GM12878 (cell line): Measurements from ENCODE around the gene ASPDH. TPM values are rescaled to one million over a fixed set of nuclear protein-coding genes. Genes with fewer than 3 reads are reported as not detected.

Source experiments
- ATAC-seq: fragments of 200-7000 bp; cut with Tn5 transposase; 3 replicates; pipeline ENCODE4 v1.9.1; 2020; ENCODE audit warnings: mild to moderate bottlenecking, moderate library complexity
- BruUV-seq: library from RNA; stranded (reverse); fragments of 400-500 nt; replicated peaks from 2 replicates; lab custom pipeline; 2021; lab: Mats Ljungman, UMichigan
- CTCF ChIA-PET: fragments of 300-600 bp; sonication (Branson Sonifier 250); formaldehyde crosslinking; extraction: SDS; loops from one replicate; lab custom pipeline; 2021; ENCODE audit warnings: inconsistent platforms; lab: Yijun Ruan, JAX
- POLR2A ChIA-PET: fragments of 350-600 bp; formaldehyde crosslinking; extraction: SDS; loops from one replicate; lab custom pipeline; 2021; ENCODE audit warnings: inconsistent platforms; lab: Charles Lee
- RAD21 ChIA-PET: fragments of 300-600 bp; sonication (Branson Sonifier 250); formaldehyde crosslinking; loops from one replicate; lab custom pipeline; 2023; ENCODE audit warnings: antibody characterized with exemption; ENCODE audit not compliant: unreplicated experiment; lab: Charles Lee
- SMC1A ChIA-PET: fragments of 300-600 bp; sonication (Branson Sonifier 250); formaldehyde crosslinking; loops from one replicate; lab custom pipeline; 2023; ENCODE audit not compliant: unreplicated experiment, uncharacterized antibody; lab: Charles Lee
- DNase-seq: peaks from one replicate; pipeline ENCODE4 v3.0.0-alpha.2; 2011; ENCODE audit warnings: low read depth, low spot score
- FAIRE-seq: peaks from 3 replicates; lab custom pipeline; 2011; peaks lifted over from hg19 to GRCh38; lab: Jason Lieb, UNC
- H2AFZ ChIP-seq: 2 replicates; pipeline ENCODE4 v1.6.0; 2011; ENCODE audit warnings: low read depth, low read length, control low read depth; ENCODE audit not compliant: control insufficient read depth
- H3K27ac ChIP-seq: 2 replicates; pipeline ENCODE4 v1.5.1; 2011; ENCODE audit warnings: control low read depth; ENCODE audit not compliant: control insufficient read depth, insufficient read depth
- H3K27me3 ChIP-seq, 2 experiments: replicated peaks in 1 of 2; 2 replicates each; pipeline versions ENCODE4 v1.6.0 to v1.6.1; 2011; ENCODE audit warnings: low read length in 1 of 2; ENCODE audit not compliant: control insufficient read depth in 2 of 2, insufficient read depth in 2 of 2
- H3K36me3 ChIP-seq, 2 experiments: 2 replicates each; pipeline ENCODE4 v1.5.1; 2011; ENCODE audit warnings: low read length in 1 of 2; ENCODE audit not compliant: control insufficient read depth in 2 of 2, insufficient read depth in 2 of 2
- H3K4me1 ChIP-seq: 2 replicates; pipeline ENCODE4 v1.6.1; 2011; ENCODE audit warnings: mild to moderate bottlenecking, low read length, moderate library complexity, mixed read lengths; ENCODE audit not compliant: control insufficient read depth, insufficient read depth
- H3K4me2 ChIP-seq: 2 replicates; pipeline ENCODE4 v1.6.0; 2011; ENCODE audit warnings: control low read depth; ENCODE audit not compliant: control insufficient read depth, insufficient read depth
- H3K4me3 ChIP-seq: fragments of 200-600 bp; sonication (generic); 2 replicates; pipeline ENCODE4 v1.5.1; 2016
- H3K79me2 ChIP-seq: 2 replicates; pipeline ENCODE4 v1.6.0; 2011; ENCODE audit warnings: low read length; ENCODE audit not compliant: control insufficient read depth, insufficient read depth
- H3K9ac ChIP-seq: 2 replicates; pipeline ENCODE4 v1.8.0; 2011; ENCODE audit warnings: low read length, control low read depth, mixed read lengths; ENCODE audit not compliant: control insufficient read depth, insufficient read depth
- H3K9me3 ChIP-seq: replicated peaks from 3 replicates; pipeline ENCODE4 v1.5.1; 2011; ENCODE audit warnings: mild to moderate bottlenecking, low read length; ENCODE audit not compliant: control insufficient read depth, insufficient read depth
- H4K20me1 ChIP-seq: 2 replicates; pipeline ENCODE4 v1.6.0; 2011; ENCODE audit not compliant: control insufficient read depth, insufficient read depth
- ASH2L ChIP-seq: fragments of 300-600, 200-600 bp; sonication (generic); IDR thresholded peaks from 2 replicates; pipeline ENCODE4 v1.6.1; 2017; ENCODE audit warnings: low read depth, mild to moderate bottlenecking, borderline replicate concordance
- CBX5 ChIP-seq: sonication (generic); IDR thresholded peaks from 2 replicates; pipeline ENCODE4 v1.6.1; 2016; ENCODE audit warnings: low read depth, moderate library complexity, mild to moderate bottlenecking, inconsistent platforms
- CTCF ChIP-seq, 3 experiments: IDR thresholded peaks in 2 of 3; conservative IDR thresholded peaks in 1 of 3; 2 replicates each; pipeline ENCODE4 v1.5.1; 2011; ENCODE audit warnings: low read depth in 3 of 3, low read length in 3 of 3, mild to moderate bottlenecking in 3 of 3, control low read depth in 2 of 3, moderate library complexity in 2 of 3, inconsistent platforms in 1 of 3, mixed read lengths in 1 of 3; ENCODE audit not compliant: control insufficient read depth in 2 of 3, insufficient read depth in 1 of 3; ENCODE audit errors: extremely low read depth in 1 of 3
- IKZF2 ChIP-seq, 2 experiments: fragments of 450-650 bp; IDR thresholded peaks; 2 replicates each; pipeline ENCODE4 v1.6.1; 2017; ENCODE audit warnings: mild to moderate bottlenecking in 2 of 2, moderate library complexity in 2 of 2
- KAT2A ChIP-seq: conservative IDR thresholded peaks from 2 replicates; pipeline ENCODE4 v1.6.1; 2011; ENCODE audit warnings: low read depth, low read length; ENCODE audit not compliant: control insufficient read depth
- MTA2 ChIP-seq: fragments of 450-650 bp; IDR thresholded peaks from 2 replicates; pipeline ENCODE4 v1.6.1; 2016; ENCODE audit warnings: low read depth, mild to moderate bottlenecking, moderate library complexity
- NFYB ChIP-seq: IDR thresholded peaks from 2 replicates; pipeline ENCODE4 v1.6.1; 2011; ENCODE audit warnings: low read depth, mild to moderate bottlenecking, low read length, improper control_type of control experiment, moderate library complexity; ENCODE audit not compliant: insufficient read depth
- NKRF ChIP-seq: fragments of 450-650 bp; conservative IDR thresholded peaks from 2 replicates; pipeline ENCODE4 v1.6.1; 2017; ENCODE audit warnings: mild to moderate bottlenecking, moderate library complexity
- POLR2AphosphoS2 ChIP-seq: IDR thresholded peaks from 2 replicates; pipeline ENCODE4 v1.6.1; 2011; ENCODE audit warnings: low read depth, mild to moderate bottlenecking, low read length, improper control_type of control experiment, moderate library complexity
- RUNX3 ChIP-seq: IDR thresholded peaks from 2 replicates; pipeline ENCODE4 v1.6.1; 2012; ENCODE audit warnings: low read length, inconsistent platforms
- TARDBP ChIP-seq: IDR thresholded peaks from 2 replicates; pipeline ENCODE4 v1.6.1; 2016; ENCODE audit warnings: borderline replicate concordance
- TCF3 ChIP-seq: IDR thresholded peaks from 2 replicates; pipeline ENCODE4 v1.6.1; 2012; ENCODE audit warnings: low read depth, mild to moderate bottlenecking, low read length, borderline replicate concordance; ENCODE audit not compliant: insufficient read depth
- USF2 ChIP-seq: IDR thresholded peaks from 2 replicates; pipeline ENCODE4 v1.6.1; 2011; ENCODE audit warnings: low read depth, low read length, improper control_type of control experiment, borderline replicate concordance
- ZNF207 ChIP-seq: fragments of 450-650 bp; IDR thresholded peaks from 2 replicates; pipeline ENCODE4 v1.6.1; 2014; ENCODE audit warnings: antibody characterized with exemption, mild to moderate bottlenecking, borderline replicate concordance
- ZNF24 ChIP-seq: fragments of 450-650 bp; IDR thresholded peaks from 2 replicates; pipeline ENCODE4 v1.6.1; 2017; ENCODE audit warnings: antibody characterized with exemption, mild to moderate bottlenecking
- ZZZ3 ChIP-seq: IDR thresholded peaks from 2 replicates; pipeline ENCODE4 v1.6.1; 2011; ENCODE audit warnings: low read depth; ENCODE audit not compliant: control insufficient read depth, insufficient read length
- WGBS: methylation state at CpG from one replicate; pipeline ENCODE4 v1.1.6; 2016; ENCODE audit warnings: low lambda C conversion rate; ENCODE audit not compliant: insufficient replicate concordance, insufficient coverage; ENCODE audit errors: missing lambda C conversion rate; 5-methylcytosine and 5-hydroxymethylcytosine counted together
- in situ Hi-C: fragments of 300-500 bp; cut with MboI; formaldehyde crosslinking; loops from 9 replicates; pipeline ENCODE4 v1.14.3; 2018; ENCODE audit warnings: mixed read lengths
- intact Hi-C: fragments of 100-400 bp; cut with micrococcal nuclease; formaldehyde crosslinking; loops from one replicate; pipeline ENCODE4 v1.14.2; 2022; ENCODE audit not compliant: unreplicated experiment
- polyA plus RNA-seq, 11 experiments: library from polyadenylated mRNA; depleted of rRNA in 4 of 11; unstranded in 6 of 11; stranded (reverse) in 5 of 11; fragments of >200 nt; fragmentation: Nextera tagmentation in 4 of 11; fragmentation: Illumina TruSeq in 1 of 11; extraction: Ambion mirVana in 4 of 11; extraction: Trizol in 1 of 11; gene quantifications; 1 replicate in 1 of 11; 2 replicates in 10 of 11; pipeline versions ENCODE4 v1.2.1 to v1.2.3, GENCODE V29; 2011 to 2016; ENCODE audit warnings: inconsistent platforms in 2 of 11, missing spikeins in 2 of 11, low read depth in 1 of 11
- total RNA-seq, 4 experiments: library from RNA; depleted of rRNA in 3 of 4; stranded (reverse); fragments of >200 nt in 3 of 4; fragmentation: Illumina TruSeq in 1 of 4; extraction: Trizol in 1 of 4; gene quantifications; 2 replicates each; pipeline versions ENCODE4 v1.2.1 to v1.2.3, GENCODE V29; 2013 to 2021

The ASPDH gene
- total and polyA plus RNA-seq, 10 of the 15 experiments (the other 5 are each of a cell fraction or from before 2014, with no cell fraction given) = not detected

GRCh38 chr19:50516456-50516855 is 2.7 kb upstream of the ASPDH start:
- TF ChIP-seq ZNF24 (no peak), KAT2A (no peak), USF2 (no peak), NFYB (no peak), CTCF (IDR thresholded peaks at IDR 0.05 in 2 of 3, conservative IDR thresholded peaks at IDR 0.05 in 1 of 3; ENCODE audit: control insufficient read depth in 2 of 3, extremely low read depth in 1 of 3, insufficient read depth in 1 of 3, low read depth in 3 of 3, low read length in 3 of 3) (no peak), TARDBP (no peak), TCF3 (no peak), CBX5 (no peak), IKZF2 (IDR thresholded peaks at IDR 0.05) (no peak), NKRF (no peak), ZNF207 (no peak), MTA2 (no peak), RUNX3 (no peak), ASH2L (no peak), ZZZ3 (no peak), POLR2AphosphoS2 (no peak)
- Histone ChIP-seq H2AFZ (no peak overlapping the region), H3K36me3 (no peaks in the 10 kb centered on the region), H4K20me1 (no peaks in the 10 kb centered on the region), H3K79me2 (no peaks in the 10 kb centered on the region), H3K27me3 (no peaks in the 10 kb centered on the region), H3K9ac (no peak overlapping the region), H3K27ac (no peak overlapping the region), H3K4me2 (no peak overlapping the region), H3K4me1 (no peaks in the 10 kb centered on the region), H3K4me3 (no peak overlapping the region), H3K9me3 (no peaks in the 10 kb centered on the region)
- ATAC-seq = no peak
- in situ Hi-C loops (no loop called here), intact Hi-C loops (no loop called here)
- 47% methylated on average over 10 of the region's 12 CpGs for WGBS
- POLR2A ChIA-PET = no interaction called here
- BruUV-seq = no TSS peak
- CTCF ChIA-PET = no interaction called here
- no peak for FAIRE-seq
- DNase-seq = no peak
- RAD21 ChIA-PET = no interaction called here
- SMC1A ChIA-PET = no interaction called here
